ENCODE data around the gene AGAP1. TPM values are rescaled to one million over a fixed set of nuclear protein-coding genes. Genes with fewer than 3 reads are reported as not detected.

AGAP1 gene
- polyA plus RNA-seq, 2 of the 4 experiments (the other 2 are of a cell fraction), result 20.2 to 21.9 TPM

- ATAC-seq (peak in 1 of 2 experiments; percentile 59; a peak in 3 of 6 replicates), FAIRE-seq (no peak), DNase-seq (ENCODE audit: low read depth in 1 of 2, low spot score in 1 of 2) (no peak)
- H3K4me3 ChIP-seq, result no peak overlapping the region
- POLR2A ChIA-PET, result no interaction called here
- H3K4me1 ChIP-seq, result no peaks in the 10 kb centered on the region
- no peak for TF ChIP-seq ZFP36 (IDR thresholded peaks at IDR 0.05; ENCODE audit: borderline replicate concordance, partially characterized antibody)
- TF ChIP-seq ESRRA (IDR thresholded peaks at IDR 0.05; ENCODE audit: borderline replicate concordance, low read length), result no peak
- TF ChIP-seq HMGXB4 (CRISPR knock-in tag; IDR thresholded peaks at IDR 0.05; ENCODE audit: borderline replicate concordance), result no peak
- TF ChIP-seq HOXB5 (CRISPR knock-in tag; IDR thresholded peaks at IDR 0.05), result no peak
- no peak for TF ChIP-seq SMC3 (IDR thresholded peaks at IDR 0.05)
- no peak for TF ChIP-seq REST (IDR thresholded peaks at IDR 0.05)
- TF ChIP-seq MAZ (IDR thresholded peaks at IDR 0.05; ENCODE audit: borderline replicate concordance, low read depth, low read length), result no peak
- TF ChIP-seq SREBF2 (IDR thresholded peaks at IDR 0.05), result no peak
- H3K4me2 ChIP-seq, result no peak overlapping the region
- CTCF ChIA-PET, result no interaction called here
- H3K27ac ChIP-seq, result no peak overlapping the region
- 91% methylated on average over 8 of the region's 10 CpGs for WGBS (ENCODE audit: missing lambda C conversion rate)
- no peaks in the 10 kb centered on the region for H3K9me3 ChIP-seq
Measured at GRCh38 chr2:235849489-235849888, 355.6 kb downstream of the AGAP1 start.

GRCh38 chr2:235850289-235850688 is 356.4 kb downstream of the AGAP1 start:
- H3K4me1 ChIP-seq, result no peaks in the 10 kb centered on the region
- CTCF ChIA-PET, result interaction anchor here (1.0 kb wide), 1 partner anchor 13 kb away, joined by 3 read pairs; no protein-coding TSS in a partner anchor
- 82% methylated on average over 5 of the region's 5 CpGs for WGBS (ENCODE audit: missing lambda C conversion rate)
- H3K4me2 ChIP-seq, result no peak overlapping the region
- TF ChIP-seq ESRRA (IDR thresholded peaks at IDR 0.05; ENCODE audit: borderline replicate concordance, low read length) (no peak), CHD2 (IDR thresholded peaks at IDR 0.05; ENCODE audit: low read length, partially characterized antibody) (no peak), NR3C1 (IDR thresholded peaks at IDR 0.05) (no peak), EP300 (IDR thresholded peaks at IDR 0.05) (no peak), CHD4 (IDR thresholded peaks at IDR 0.05; ENCODE audit: borderline replicate concordance) (no peak), HOXB13 (CRISPR knock-in tag; IDR thresholded peaks at IDR 0.05; ENCODE audit: low read depth) (no peak), JUNB (IDR thresholded peaks at IDR 0.05) (no peak)
- ATAC-seq (no peak), DNase-seq (ENCODE audit: low read depth in 1 of 2, low spot score in 1 of 2) (no peak), FAIRE-seq (no peak)
- no peaks in the 10 kb centered on the region for H3K9me3 ChIP-seq
- no peak overlapping the region for H3K4me3 ChIP-seq
- no peak overlapping the region for H3K27ac ChIP-seq
- POLR2A ChIA-PET, result no interaction called here

GRCh38 chr2:235850771-235851551 is 357.1 kb downstream of the AGAP1 start:
- Histone ChIP-seq H3K4me1 (no peaks in the 10 kb centered on the region), H3K27ac (no peak overlapping the region), H3K4me3 (no peak overlapping the region), H3K4me2 (no peak overlapping the region), H3K9me3 (no peaks in the 10 kb centered on the region)
- CTCF ChIA-PET, result interaction anchor here (1.0 kb wide), 1 partner anchor 13 kb away, joined by 3 read pairs; no protein-coding TSS in a partner anchor
- POLR2A ChIA-PET, result no interaction called here
- ATAC-seq (no peak), DNase-seq (ENCODE audit: low read depth in 1 of 2, low spot score in 1 of 2) (no peak), FAIRE-seq (no peak)
- TF ChIP-seq SMC3 (IDR thresholded peaks at IDR 0.05) (no peak), REST (IDR thresholded peaks at IDR 0.05) (peak; percentile 37; the same call in 1 of the 2 replicates)
- WGBS (ENCODE audit: missing lambda C conversion rate), result 95% methylated on average over 12 of the region's 13 CpGs

Measured in A549 (cell line).